ENCODE data around the gene SPTBN5.

The SPTBN5 gene

DNA sequence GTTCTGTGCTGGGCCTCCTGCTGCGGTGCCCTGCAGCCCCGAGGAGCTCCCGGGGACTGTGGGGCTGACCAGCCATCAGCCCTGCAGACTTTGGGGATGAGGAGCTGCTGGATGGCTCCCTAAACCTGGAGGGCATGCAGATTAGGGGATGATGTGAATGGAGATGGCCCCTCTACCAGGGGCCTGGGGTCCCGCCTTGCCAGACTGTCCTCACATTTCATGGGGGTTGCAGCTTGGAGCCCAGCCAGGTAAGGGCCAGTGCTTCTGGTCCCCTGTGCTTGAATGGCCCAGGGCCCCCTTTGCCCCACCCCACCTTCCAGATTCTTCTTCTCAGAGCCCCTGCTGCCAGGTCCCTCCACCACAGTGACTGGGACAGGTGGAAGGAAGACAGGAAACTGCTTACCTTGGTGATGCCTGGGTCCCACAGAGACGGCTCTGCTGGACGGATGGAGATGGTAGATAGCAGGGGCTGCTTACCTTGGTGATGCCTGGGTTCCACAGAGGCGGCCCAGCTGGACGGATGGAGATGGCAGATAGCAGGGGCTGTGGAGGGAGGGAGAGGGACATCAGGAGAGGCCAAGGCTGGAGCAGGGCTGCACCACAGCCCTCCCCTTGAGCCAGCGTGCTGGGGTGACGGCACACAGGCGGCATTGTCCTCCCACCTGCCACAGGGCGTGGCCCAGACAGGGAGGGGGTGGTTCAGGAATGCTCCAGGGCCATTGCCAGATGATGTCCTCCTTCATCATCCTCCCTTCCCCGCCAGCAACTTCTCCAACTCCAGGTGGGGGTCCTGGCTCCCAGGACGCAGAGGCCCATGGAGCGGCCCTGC is at the start of gene SPTBN5:
SPTBN5 (minus strand) TSS at position 632 of the 829 bp plus-strand sequence; CDS start at position 76, 556 bp downstream.
- no peak for DNase-seq

GRCh38 chr15:41942886-41943285 is 49.0 kb upstream of the SPTBN5 start:
- no peak for DNase-seq

DNA sequence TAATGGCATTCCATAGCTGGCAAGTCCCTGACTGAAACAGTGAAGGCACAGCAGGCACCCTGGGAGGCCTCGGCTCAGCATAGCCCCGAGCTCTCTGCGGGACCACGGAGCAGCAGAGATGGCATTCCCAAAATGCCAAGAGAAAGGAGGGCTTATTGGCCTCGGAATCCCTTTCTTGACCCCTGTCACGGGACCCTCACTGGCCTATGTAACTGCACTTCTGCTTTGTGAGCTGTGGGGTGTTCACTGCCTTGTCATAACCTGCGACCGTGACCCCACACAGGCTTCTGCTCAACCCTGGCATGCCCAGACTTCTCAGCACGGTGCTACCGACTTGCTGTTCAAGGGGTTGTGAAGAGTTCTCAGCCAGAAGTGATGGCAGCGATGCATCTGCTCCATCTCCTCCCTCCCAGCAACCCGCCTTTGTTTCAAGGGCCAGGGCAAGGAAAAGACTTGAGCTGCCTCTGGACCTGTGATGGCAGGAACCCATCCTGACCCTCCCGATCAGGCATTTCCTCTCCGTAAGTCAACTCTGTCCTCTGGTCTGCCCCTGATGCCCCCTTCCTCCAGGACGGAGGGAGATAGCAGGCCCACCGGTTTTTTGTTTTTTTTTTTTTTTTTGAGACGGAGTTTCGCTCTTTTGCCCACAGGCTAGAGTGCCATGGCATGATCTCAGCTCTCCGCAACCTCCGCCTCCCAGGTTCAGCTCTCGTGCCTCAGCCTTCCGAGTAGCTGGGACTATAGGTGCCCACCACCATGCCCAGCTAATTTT is 48.0 kb upstream of the SPTBN5 start:
- no peak for DNase-seq

DNA sequence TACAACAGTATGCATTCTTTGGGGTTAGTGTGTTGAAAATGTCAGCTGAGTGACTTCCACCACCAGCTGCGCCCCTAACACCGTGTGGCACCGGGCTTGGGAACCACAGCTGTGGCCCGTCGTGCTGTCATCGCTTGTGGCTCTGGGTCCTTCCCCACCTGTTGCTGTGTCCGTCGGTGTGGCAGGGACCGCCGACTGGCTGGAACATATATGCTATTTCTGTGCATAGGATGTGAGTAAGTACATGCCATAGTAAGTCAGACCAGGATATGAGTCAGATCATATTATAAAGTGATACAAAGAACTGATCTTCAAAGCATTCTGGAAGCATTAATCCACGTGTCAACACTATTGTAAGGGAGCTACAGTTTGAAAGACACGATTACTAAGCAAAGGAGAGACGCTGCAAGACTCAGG is 46.6 kb upstream of the SPTBN5 start:
- no peak for DNase-seq

GRCh38 chr15:41939986-41940385 is 46.1 kb upstream of the SPTBN5 start:
- no peak for DNase-seq

- no peak for DNase-seq
Observed at GRCh38 chr15:41937568-41937923, 43.7 kb upstream of the SPTBN5 start.

DNA sequence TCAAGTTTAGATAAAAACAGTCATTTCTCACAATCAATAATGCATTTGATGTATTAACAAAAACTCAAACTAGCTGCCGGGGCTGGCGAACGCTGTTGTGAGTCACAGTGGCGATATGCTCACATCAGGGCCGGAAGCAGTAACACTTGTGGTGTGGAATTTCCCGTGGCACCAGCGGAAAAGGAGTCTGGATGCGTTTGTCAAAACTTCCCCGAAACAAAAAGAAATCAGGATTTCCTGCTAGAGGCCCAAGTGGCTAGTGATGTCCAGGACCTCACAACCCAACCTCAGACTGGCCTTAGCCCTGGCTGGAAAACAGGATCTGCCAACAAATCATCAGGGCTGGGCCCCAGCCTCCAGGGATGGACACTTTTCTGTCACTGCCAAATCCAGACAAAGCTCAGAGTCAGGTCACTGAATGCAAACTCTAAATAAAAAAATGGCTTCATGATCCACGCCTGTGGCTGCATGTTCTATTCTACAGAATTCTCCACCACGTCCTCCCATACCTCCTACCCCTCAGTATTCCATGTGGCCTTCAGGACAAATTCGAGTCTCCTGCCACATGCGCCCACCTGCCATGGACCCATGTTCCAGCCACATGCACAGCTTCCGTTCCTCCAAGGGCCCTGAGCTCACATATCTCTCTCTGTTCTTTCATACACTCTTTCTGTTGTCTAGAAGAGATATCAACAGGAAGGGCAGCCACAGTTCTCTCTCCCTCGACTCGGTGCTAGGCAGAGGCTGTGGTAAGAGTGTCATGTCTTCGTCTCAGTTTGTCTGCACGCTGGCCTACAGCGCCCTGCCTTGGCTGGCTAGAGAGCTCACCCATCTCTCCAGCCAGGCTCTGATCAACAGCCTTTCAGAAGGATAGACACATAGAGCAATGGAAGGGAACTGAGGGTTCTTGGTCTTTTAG is 43.1 kb upstream of the SPTBN5 start:
- no peak for DNase-seq

GRCh38 chr15:41936155-41936554 is 42.3 kb upstream of the SPTBN5 start:
- no peak for DNase-seq

GRCh38 chr15:41935566-41936020 is 41.7 kb upstream of the SPTBN5 start:
- DNase-seq: no peak

DNA sequence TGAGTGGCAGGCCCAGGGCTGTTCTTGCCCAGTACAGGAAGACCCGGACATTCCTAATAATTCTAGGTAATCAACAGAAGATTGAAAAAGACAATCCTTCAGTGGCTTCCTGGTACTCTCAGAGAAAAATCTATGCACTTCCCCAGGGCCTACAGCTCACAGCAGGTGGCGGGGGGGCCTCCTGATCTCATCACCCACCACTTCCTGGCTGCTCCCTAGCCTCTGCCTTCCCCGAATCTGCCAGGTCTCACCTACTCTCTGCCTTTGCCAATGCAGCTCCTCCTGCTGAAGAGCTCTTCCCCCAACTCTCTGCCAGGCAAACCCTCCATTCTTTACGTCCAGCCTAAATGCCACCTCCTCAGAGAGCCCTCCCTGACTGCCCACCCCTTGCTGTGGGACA is 41.0 kb upstream of the SPTBN5 start:
- no peak for DNase-seq

DNA sequence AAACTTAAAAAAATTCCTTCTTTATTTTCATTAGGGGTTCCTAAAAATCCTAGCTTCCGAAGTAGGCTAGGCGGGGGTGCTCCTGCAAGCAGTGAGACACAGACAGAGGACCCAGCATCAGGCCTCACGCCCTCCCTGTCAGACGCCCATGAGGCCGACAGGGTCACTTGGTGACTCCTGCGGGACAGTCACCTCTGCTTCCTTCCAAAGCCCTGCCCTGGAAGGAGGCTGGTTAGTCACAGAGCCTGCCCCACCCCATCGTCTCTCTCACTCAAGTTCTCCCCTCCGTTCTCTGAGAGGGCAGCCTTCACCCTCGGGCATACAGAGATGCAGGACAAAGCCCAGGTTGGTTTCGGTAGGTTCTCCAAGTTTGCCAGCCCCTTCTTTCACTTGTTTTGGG is 39.9 kb upstream of the SPTBN5 start:
- DNase-seq: no peak

DNA sequence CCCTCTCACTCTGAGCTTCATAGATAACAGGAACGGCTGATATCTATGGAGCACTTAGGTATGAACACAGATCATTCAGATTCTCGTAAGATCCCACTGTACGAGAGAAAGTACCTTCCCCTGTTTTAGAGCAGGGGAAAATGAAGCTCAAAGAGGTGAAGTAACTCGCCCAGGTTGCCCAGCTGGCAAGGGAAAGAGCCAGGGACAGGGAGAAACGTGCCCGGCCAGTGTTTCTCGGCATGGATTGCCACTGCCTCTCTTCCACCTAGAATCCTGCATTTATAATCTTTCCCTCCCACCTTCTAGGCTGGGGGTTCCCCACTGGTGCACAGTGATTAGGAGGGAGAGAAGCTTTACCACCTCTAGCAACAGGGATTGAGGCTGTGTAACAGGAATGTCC is 39.5 kb upstream of the SPTBN5 start:
- no peak for DNase-seq

DNA sequence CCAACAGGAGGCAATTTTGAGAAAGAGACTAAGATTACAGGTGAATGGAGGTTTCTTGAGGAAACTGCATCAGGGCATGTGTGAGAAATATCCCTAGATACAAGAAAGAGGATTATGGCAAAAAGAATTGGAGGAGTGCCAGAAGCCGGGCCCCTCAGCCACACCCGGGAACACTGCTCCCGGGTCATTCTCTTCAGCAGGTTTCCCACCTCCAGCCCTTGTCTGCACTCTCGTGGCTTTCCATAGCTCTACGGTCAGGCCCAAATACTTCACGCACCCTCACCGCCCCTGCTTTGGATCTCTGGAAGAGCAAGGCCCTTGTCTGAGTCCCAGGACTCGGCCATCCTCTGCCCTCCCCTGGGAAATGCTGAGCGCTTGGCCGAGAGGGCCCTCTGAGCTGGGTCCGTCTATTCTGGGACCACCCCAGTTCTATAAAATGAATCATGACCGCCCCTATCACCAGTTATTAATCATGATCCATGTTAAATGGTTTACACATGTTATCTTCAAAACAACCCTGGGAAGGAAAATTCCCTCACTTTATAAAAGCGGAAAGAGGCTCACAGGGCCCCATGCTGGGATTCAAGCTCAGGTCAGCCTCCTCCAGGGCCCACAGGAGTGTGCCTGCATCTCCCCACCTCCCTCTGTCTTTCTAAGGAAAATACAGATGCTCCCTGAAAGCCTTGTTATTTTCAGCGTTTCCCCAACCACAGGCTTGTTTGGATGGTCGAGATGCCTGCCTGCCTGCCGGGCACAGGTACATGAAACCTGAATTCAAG is 38.8 kb upstream of the SPTBN5 start:
- DNase-seq: no peak

DNA sequence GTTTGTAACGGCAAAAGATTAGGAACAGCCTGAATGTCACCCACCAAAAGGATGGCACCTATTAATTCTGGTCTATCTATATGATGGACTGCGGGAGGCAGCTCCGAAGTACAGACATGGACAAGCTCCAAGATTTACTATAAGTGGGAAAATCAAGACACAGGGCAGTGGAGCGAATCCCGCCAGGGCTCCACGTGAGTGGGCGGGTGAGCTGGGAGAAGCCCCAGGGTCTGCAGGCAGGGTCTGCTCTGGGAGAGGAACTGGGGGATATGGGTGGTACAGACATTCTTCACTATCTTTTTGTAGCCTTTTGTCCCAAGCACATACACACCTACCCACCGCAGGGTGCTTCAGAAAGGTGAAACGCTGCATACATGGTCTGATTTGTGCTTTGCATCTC is 38.2 kb upstream of the SPTBN5 start:
- DNase-seq: no peak

GRCh38 chr15:41930867-41931222 is 37.0 kb upstream of the SPTBN5 start:
- DNase-seq: no peak

DNA sequence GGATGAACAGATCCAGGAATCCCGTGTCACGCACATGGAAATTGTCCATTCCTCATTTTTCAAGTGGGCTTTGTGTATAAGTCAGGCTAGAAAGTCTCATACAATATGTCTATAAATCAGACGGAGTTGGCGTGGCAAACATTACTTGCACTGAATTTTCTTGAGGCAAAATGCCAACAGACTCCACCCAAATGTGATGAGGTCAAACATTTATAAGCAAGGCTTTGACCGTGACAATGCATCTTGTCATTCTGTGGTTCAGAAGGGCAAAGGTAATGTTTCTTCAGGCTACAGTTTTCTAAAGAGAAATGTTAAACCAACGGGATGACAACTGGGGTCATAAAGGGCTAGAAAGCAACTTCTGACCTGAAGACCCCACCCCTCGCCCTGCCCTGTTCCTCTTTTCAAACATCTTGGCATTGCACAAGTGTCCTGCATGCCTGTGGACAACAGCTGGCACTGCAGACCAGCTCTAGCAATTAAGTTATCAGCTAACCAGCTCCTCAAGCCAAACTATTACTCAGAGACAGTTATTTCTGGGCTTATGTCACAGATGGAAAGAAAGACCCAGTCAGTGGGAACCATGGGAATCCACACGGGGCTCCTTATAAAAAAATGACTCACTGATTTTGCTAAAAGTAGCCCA is 36.5 kb upstream of the SPTBN5 start:
- no peak for DNase-seq

DNA sequence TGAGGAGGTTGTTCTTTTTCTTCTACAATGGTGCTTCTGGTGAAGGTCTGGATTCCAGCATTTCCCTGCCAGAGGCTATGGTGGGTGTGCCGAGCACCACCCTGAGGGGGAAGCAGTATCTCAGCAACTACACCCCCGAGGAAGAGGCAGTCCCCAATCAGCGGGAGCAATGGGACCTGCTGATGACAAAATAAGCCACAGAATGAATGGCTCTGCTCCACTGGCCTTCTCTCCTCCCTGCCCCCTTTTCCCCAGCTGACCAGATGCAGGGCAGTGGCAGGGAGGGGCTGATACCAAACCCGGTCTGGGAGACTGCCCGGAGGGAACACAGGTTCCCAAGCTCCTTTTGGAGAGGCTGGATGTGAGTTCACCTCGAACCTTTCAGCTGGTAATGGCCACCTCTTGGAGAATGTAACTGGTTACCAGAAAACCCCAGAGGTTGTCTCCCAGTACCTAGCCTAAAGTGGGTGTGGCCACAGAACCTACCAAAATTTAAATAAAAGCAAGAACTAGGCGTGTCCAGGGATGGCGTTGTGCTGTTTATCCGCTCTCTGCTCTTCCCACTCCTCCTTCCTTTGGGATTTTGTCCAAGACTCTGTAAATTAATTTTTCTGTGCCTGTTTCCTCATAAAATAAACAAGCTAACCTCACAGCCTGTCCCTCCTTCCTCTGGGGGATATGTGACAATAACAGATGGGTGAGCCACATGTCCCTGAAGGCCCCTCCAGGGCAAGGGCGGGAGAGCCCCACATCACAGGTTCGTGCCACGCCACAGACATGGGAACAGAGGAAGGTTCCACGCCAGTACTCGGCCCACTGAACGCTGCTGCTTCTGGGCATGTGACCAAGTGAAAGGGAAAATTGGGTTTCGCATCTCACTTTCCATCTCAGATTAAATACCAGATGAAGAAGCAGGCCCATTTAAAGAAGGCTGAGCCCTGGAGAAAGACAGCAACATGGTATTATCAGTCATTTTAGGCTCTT is 35.1 kb upstream of the SPTBN5 start:
- no peak for DNase-seq

DNA sequence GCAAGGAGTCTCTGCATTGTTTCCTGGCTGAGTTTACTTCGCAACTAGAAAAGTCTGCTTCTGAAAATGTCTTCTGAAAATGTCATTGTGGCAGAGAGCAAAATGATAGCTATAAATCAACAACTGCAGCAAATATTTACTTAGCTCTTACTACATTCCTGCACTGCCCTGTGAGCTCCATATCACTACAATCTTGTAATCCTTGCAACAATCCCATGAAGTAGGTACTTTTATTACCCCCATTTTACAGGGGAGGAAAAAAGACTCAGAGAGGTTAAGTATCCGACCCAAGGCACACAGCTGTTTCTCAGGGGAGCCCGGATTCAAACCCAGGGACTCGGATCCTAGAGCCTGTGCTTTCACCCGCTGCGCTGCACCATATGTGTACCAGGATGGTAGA is 34.2 kb upstream of the SPTBN5 start:
- DNase-seq: no peak

- no peak for DNase-seq
Observed at GRCh38 chr15:41927536-41927935, 33.7 kb upstream of the SPTBN5 start.

GRCh38 chr15:41926185-41927056 is 32.6 kb upstream of the SPTBN5 start:
- no peak for DNase-seq

Data from NCI-H1417 treated with DMSO at 0.1 percent for 48 hours (cell line).